Parathyroid adenoma (tissue), 2 donors: Measurements from ENCODE around the gene SEC24D.

Experiments used
- H2AFZ ChIP-seq: fragments of 300-600 bp; sonication (generic); one replicate; pipeline ENCODE4 v1.7.0; 2017; ENCODE audit warnings: antibody characterized with exemption, mild to moderate bottlenecking
- H3K27ac ChIP-seq: fragments of 300-600 bp; sonication (generic); one replicate; pipeline ENCODE4 v1.7.0; 2017
- H3K27me3 ChIP-seq: fragments of 300-600 bp; sonication (generic); one replicate; pipeline ENCODE4 v1.7.0; 2017; ENCODE audit warnings: low read length; ENCODE audit not compliant: control insufficient read depth, insufficient read depth
- H3K36me3 ChIP-seq: fragments of 300-600 bp; sonication (generic); one replicate; pipeline ENCODE4 v1.7.0; 2017; ENCODE audit warnings: low read length; ENCODE audit not compliant: control insufficient read depth, insufficient read depth
- H3K4me1 ChIP-seq: fragments of 300-600 bp; sonication (generic); one replicate; pipeline ENCODE4 v1.7.0; 2017; ENCODE audit warnings: control low read depth
- H3K4me2 ChIP-seq: fragments of 300-600 bp; sonication (generic); one replicate; pipeline ENCODE4 v1.7.0; 2017; ENCODE audit warnings: low read length
- H3K4me3 ChIP-seq: fragments of 300-600 bp; sonication (generic); one replicate; pipeline ENCODE4 v1.7.0; 2017; ENCODE audit warnings: low read depth, low read length
- H3K79me2 ChIP-seq: fragments of 300-600 bp; sonication (generic); one replicate; pipeline ENCODE4 v1.7.0; 2017; ENCODE audit warnings: control low read depth
- H3K9ac ChIP-seq: fragments of 300-600 bp; sonication (generic); one replicate; pipeline ENCODE4 v1.7.0; 2017; ENCODE audit warnings: mild to moderate bottlenecking
- H3K9me3 ChIP-seq: fragments of 300-600 bp; sonication (generic); one replicate; pipeline ENCODE4 v1.7.0; 2017; ENCODE audit warnings: low read length; ENCODE audit not compliant: control insufficient read depth
- CTCF ChIP-seq: fragments of 300-600 bp; sonication (generic); IDR thresholded peaks from one replicate; pipeline ENCODE4 v1.7.0; 2017; ENCODE audit warnings: antibody characterized with exemption, mild to moderate bottlenecking
- donor health status: primary hyperparathyroidism.

SEC24D gene

GRCh38 chr4:118762730-118763477 lies 73.0 kb downstream of the SEC24D start:
- Histone ChIP-seq H3K27me3 (no peaks in the 10 kb centered on the region), H3K4me3 (no peak overlapping the region), H3K9me3 (no peaks in the 10 kb centered on the region), H3K36me3 (no peaks in the 10 kb centered on the region), H3K27ac (peak overlapping the region; percentile 16), H3K9ac (no peak overlapping the region), H3K4me1 (no peaks in the 10 kb centered on the region), H2AFZ (no peak overlapping the region), H3K79me2 (no peaks in the 10 kb centered on the region), H3K4me2 (no peak overlapping the region)
- no peak for TF ChIP-seq CTCF

GRCh38 chr4:118762155-118762554 lies 73.8 kb downstream of the SEC24D start:
- no peak for TF ChIP-seq CTCF
- Histone ChIP-seq H3K27ac (peak overlapping the region; percentile 29), H2AFZ (no peak overlapping the region), H3K79me2 (no peaks in the 10 kb centered on the region), H3K9ac (no peak overlapping the region), H3K27me3 (no peaks in the 10 kb centered on the region), H3K9me3 (no peaks in the 10 kb centered on the region), H3K4me3 (no peak overlapping the region), H3K4me2 (no peak overlapping the region), H3K36me3 (no peaks in the 10 kb centered on the region), H3K4me1 (no peaks in the 10 kb centered on the region)

- TF ChIP-seq CTCF: no peak
- Histone ChIP-seq H2AFZ (no peak overlapping the region), H3K4me2 (no peak overlapping the region), H3K27ac (peak overlapping the region; percentile 19), H3K4me3 (no peak overlapping the region), H3K9ac (no peak overlapping the region), H3K9me3 (no peaks in the 10 kb centered on the region), H3K27me3 (no peaks in the 10 kb centered on the region), H3K36me3 (no peaks in the 10 kb centered on the region), H3K79me2 (no peaks in the 10 kb centered on the region), H3K4me1 (no peaks in the 10 kb centered on the region)
Measured at GRCh38 chr4:118761397-118762016, 74.4 kb downstream of the SEC24D start.

- no peaks in the 10 kb centered on the region for H3K9me3 ChIP-seq
- H3K4me2 ChIP-seq: no peak overlapping the region
- no peak overlapping the region for H3K9ac ChIP-seq
- H3K36me3 ChIP-seq: no peaks in the 10 kb centered on the region
- no peak overlapping the region for H3K4me3 ChIP-seq
- no peaks in the 10 kb centered on the region for H3K27me3 ChIP-seq
- no peaks in the 10 kb centered on the region for H3K79me2 ChIP-seq
- H3K27ac ChIP-seq: no peak overlapping the region
- H2AFZ ChIP-seq: no peak overlapping the region
- no peak for TF ChIP-seq CTCF
- no peaks in the 10 kb centered on the region for H3K4me1 ChIP-seq
Measured at GRCh38 chr4:118760493-118760892, 75.4 kb downstream of the SEC24D start.
